Activated CD4-positive, alpha-beta T cell treated with anti-CD3 and anti-CD28 coated beads for 36 hours (primary cell): Measurements from ENCODE around the gene IL10RB. TPM values are rescaled to one million over a fixed set of nuclear protein-coding genes. Genes with fewer than 3 reads are reported as not detected.
A peak's percentile ranks its signal among the peaks of the same experiment; 100 is the strongest.
"Not testable (repeated sequence)": the region's sequence is repeated elsewhere in the genome, so short reads cannot be mapped to it uniquely, and the experiment has no call there.

Source experiments
- ATAC-seq: fragments of 200-7000 bp; cut with Tn5 transposase; one replicate; pipeline ENCODE4 v1.10.0; 2021; ENCODE audit warnings: mild to moderate bottlenecking, moderate library complexity
- CTCF ChIA-PET: fragments of 350-600 bp; sonication (Branson Sonifier 250); formaldehyde crosslinking; loops from one replicate; lab custom pipeline; 2021; ENCODE audit warnings: antibody characterized with exemption; lab: Charles Lee
- POLR2A ChIA-PET: fragments of 350-600 bp; sonication (Branson Sonifier 250); formaldehyde crosslinking; loops from one replicate; lab custom pipeline; 2021; ENCODE audit warnings: antibody characterized with exemption, inconsistent platforms; lab: Charles Lee
- DNase-seq: peaks from one replicate; pipeline ENCODE4 v3.0.0-alpha.2; 2020
- H3K27ac Mint-ChIP-seq: one replicate; pipeline ENCODE4 v1.8.0; 2021; ENCODE audit warnings: mixed read lengths
- H3K27me3 Mint-ChIP-seq: one replicate; pipeline ENCODE4 v1.8.0; 2021; ENCODE audit warnings: mixed read lengths
- H3K36me3 Mint-ChIP-seq: one replicate; pipeline ENCODE4 v1.8.0; 2021; ENCODE audit warnings: low read depth, mixed read lengths
- H3K4me1 Mint-ChIP-seq: one replicate; pipeline ENCODE4 v1.8.0; 2021; ENCODE audit warnings: mixed read lengths
- H3K4me3 Mint-ChIP-seq: one replicate; pipeline ENCODE4 v1.8.0; 2021; ENCODE audit warnings: mild to moderate bottlenecking, moderate library complexity, mixed read lengths
- H3K9me3 Mint-ChIP-seq: one replicate; pipeline ENCODE4 v1.8.0; 2021; ENCODE audit warnings: low read depth, mixed read lengths
- intact Hi-C, 2 experiments: fragments of 100-400 bp; cut with DNase I in 1 of 2; cut with micrococcal nuclease in 1 of 2; formaldehyde crosslinking; loops; one replicate each; pipeline versions ENCODE4 v1.14.2 to v1.15.1; 2022 to 2024; cut with DNase I, micrococcal nuclease
- total RNA-seq, 2 experiments: library from RNA; stranded (reverse); gene quantifications; one replicate each; pipeline ENCODE4 v1.2.3, GENCODE V29; 2021

Gene IL10RB
- total RNA-seq, 2 experiments from 2014 or later: 22.8 to 25.0 TPM

- Mint-ChIP-seq H3K4me3 (no peak overlapping the region), H3K27ac (no peak overlapping the region), H3K9me3 (peaks cover 4% of the 10 kb centered on the region), H3K36me3 (no peaks in the 10 kb centered on the region), H3K27me3 (no peaks in the 10 kb centered on the region), H3K4me1 (peaks cover 12% of the 10 kb centered on the region)
- DNase-seq (no peak), ATAC-seq (no peak)
- POLR2A ChIA-PET: no interaction called here
- intact Hi-C loops: no loop called here
- CTCF ChIA-PET: interaction anchor here (1.1 to 3.3 kb wide), 3 partner anchors 13 to 116 kb away, joined by 4 to 13 read pairs (median 10); no protein-coding TSS in a partner anchor
Observed at GRCh38 chr21:33313183-33313582, 47.0 kb downstream of the IL10RB start.

DNA sequence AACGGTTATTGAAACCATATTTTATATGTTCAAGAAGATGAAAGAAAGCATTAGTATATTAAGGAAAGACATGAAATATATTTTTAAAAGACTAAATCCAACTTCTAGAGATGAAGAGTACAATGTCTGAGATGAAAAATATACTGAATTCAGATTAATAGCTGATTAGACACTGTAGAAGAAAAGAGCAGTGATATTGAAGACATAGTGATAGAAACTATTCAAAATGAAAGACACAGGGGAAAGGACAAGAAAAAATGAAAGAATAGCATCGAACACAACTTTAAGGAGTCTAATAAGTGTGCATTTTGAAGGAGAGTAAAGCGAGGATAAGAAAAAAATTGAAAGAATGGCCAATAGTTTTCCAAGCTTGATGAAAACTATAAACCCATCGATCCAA is 47.4 kb downstream of the IL10RB start:
- H3K36me3 Mint-ChIP-seq: no peaks in the 10 kb centered on the region
- intact Hi-C loops: no loop called here
- peaks cover 4% of the 10 kb centered on the region for H3K9me3 Mint-ChIP-seq
- H3K4me1 Mint-ChIP-seq: peaks cover 10% of the 10 kb centered on the region
- ChIA-PET CTCF (interaction anchor here (0.7 to 3.3 kb wide), 4 partner anchors 14 to 117 kb away, joined by 4 to 13 read pairs (median 7); no protein-coding TSS in a partner anchor), POLR2A (no interaction called here)
- no peak overlapping the region for H3K27ac Mint-ChIP-seq
- H3K4me3 Mint-ChIP-seq: no peak overlapping the region
- ATAC-seq: no peak
- DNase-seq: no peak
- H3K27me3 Mint-ChIP-seq: no peaks in the 10 kb centered on the region

GRCh38 chr21:33314111-33314510 is 47.9 kb downstream of the IL10RB start:
- no peaks in the 10 kb centered on the region for H3K27me3 Mint-ChIP-seq
- ChIA-PET POLR2A (no interaction called here), CTCF (interaction anchor here (0.7 to 3.3 kb wide), 4 partner anchors 14 to 117 kb away, joined by 3 to 13 read pairs (median 7); no protein-coding TSS in a partner anchor)
- H3K27ac Mint-ChIP-seq: no peak overlapping the region
- H3K36me3 Mint-ChIP-seq: no peaks in the 10 kb centered on the region
- H3K9me3 Mint-ChIP-seq: peaks cover 4% of the 10 kb centered on the region
- DNase-seq: no peak
- no peak for ATAC-seq
- H3K4me3 Mint-ChIP-seq: no peak overlapping the region
- H3K4me1 Mint-ChIP-seq: peaks cover 5% of the 10 kb centered on the region
- intact Hi-C loops: no loop called here

- CTCF ChIA-PET: interaction anchor here (1.1 to 1.3 kb wide), 3 partner anchors 17 to 33 kb away, joined by 3 to 5 read pairs (median 4); no protein-coding TSS in a partner anchor
- POLR2A ChIA-PET: no interaction called here
- no peaks in the 10 kb centered on the region for H3K4me1 Mint-ChIP-seq
- H3K27ac Mint-ChIP-seq: no peak overlapping the region
- H3K36me3 Mint-ChIP-seq: no peaks in the 10 kb centered on the region
- H3K9me3 Mint-ChIP-seq: peaks cover 4% of the 10 kb centered on the region
- ATAC-seq (no peak), DNase-seq (no peak)
- no peaks in the 10 kb centered on the region for H3K27me3 Mint-ChIP-seq
- intact Hi-C loops: no loop called here
- no peak overlapping the region for H3K4me3 Mint-ChIP-seq
Observed at GRCh38 chr21:33315946-33316710, 50.0 kb downstream of the IL10RB start.

- intact Hi-C loops: no loop called here
- Mint-ChIP-seq H3K27ac (no peak overlapping the region), H3K36me3 (no peaks in the 10 kb centered on the region), H3K4me1 (no peaks in the 10 kb centered on the region), H3K27me3 (no peaks in the 10 kb centered on the region), H3K4me3 (no peak overlapping the region), H3K9me3 (peaks cover 4% of the 10 kb centered on the region)
- CTCF ChIA-PET: interaction anchor here (1.2 kb wide), 1 partner anchor 18 kb away, joined by 5 read pairs; no protein-coding TSS in a partner anchor
- POLR2A ChIA-PET: no interaction called here
- ATAC-seq: no peak
- DNase-seq: no peak
Observed at GRCh38 chr21:33317145-33317544, 51.0 kb downstream of the IL10RB start.

DNA sequence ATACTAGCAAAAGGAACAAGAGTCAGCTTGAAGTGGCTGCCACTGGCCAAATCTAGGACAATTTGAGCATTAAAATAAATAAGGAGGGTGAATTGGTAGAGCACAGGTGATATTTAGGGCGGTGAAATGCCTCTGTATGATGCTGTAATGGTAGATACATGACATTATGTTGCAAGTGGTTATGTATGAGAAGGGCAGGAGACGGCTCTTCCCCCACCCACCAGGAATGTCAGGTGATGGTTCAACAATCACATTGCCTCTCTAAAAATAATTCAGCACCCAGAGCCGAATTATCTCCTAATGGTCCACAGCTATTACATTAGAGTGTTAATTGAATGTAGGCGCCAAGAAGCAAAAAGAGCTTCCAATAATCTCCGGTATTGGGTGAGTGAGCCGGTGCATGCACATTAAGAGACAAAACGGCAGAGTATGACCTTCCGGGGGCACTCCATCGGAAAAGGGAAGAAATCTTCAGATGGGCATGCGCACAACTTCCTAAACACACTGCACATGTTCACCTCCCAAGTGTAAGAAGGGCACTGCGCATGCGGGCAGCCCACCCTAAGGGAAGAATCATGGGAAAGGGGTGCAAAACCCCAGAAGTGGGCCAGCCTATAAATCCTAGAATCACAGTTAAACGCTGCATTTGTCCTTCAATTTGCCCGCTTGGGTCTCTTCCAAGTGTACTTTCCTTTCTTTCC is 51.8 kb downstream of the IL10RB start:
- Mint-ChIP-seq H3K27me3 (no peaks in the 10 kb centered on the region), H3K36me3 (no peaks in the 10 kb centered on the region), H3K9me3 (peaks cover 4% of the 10 kb centered on the region), H3K4me3 (no peak overlapping the region), H3K27ac (no peak overlapping the region), H3K4me1 (no peaks in the 10 kb centered on the region)
- DNase-seq (no peak), ATAC-seq (no peak)
- ChIA-PET CTCF (interaction anchor here (3.1 kb wide), 1 partner anchor 43 kb away, joined by 14 read pairs; no protein-coding TSS in a partner anchor), POLR2A (no interaction called here)
- intact Hi-C loops: no loop called here

DNA sequence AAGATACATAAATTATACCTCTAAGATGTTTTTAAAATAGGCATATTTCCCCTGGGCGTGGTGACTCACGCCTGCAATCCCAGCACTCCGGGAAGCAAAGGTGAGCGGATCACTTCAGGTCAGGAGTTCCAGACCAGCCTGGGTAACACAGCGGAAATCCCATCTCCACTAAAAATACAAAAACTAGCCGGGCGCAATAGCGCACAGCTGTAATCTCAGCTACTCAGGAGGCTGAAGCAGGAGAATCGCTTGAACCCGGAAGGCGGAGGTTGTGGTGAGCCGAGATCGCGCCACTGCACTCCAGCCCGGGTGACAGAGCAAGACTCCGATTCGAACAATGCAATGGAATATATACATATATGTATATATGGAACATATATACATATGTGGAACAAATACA is 54.8 kb downstream of the IL10RB start:
- ChIA-PET CTCF (interaction anchor here (0.6 to 3.1 kb wide), 4 partner anchors 38 to 124 kb away, joined by 3 to 14 read pairs (median 6); no protein-coding TSS in a partner anchor), POLR2A (interaction anchor here (0.6 kb wide), 1 partner anchor 595 kb away, joined by 3 read pairs; the partner anchor contains the start of gene ATP5PO)
- not testable (repeated sequence) for ATAC-seq, H3K4me1 Mint-ChIP-seq, H3K36me3 Mint-ChIP-seq, H3K9me3 Mint-ChIP-seq, H3K27ac Mint-ChIP-seq, H3K4me3 Mint-ChIP-seq, H3K27me3 Mint-ChIP-seq
- intact Hi-C loops: loop anchor here in 1 of 2 experiments (10.0 kb wide), 1 partner anchor 546 kb away; the partner anchor contains the start of gene PAXBP1
- DNase-seq: peak; percentile 32

DNA sequence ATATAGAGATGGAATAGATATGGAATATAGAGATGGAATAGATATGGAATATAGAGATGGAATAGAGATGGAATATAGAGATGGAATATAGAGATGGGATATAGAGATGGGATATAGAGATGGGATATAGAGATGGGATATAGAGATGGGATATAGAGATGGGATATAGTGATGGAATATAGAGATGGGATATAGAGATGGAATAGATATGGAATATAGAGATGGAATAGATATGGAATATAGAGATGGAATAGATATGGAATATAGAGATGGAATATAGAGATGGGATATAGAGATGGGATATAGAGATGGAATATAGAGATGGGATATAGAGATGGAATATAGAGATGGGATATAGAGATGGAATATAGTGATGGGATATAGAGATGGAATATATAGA is 57.4 kb downstream of the IL10RB start:
- H3K27me3 Mint-ChIP-seq, H3K4me3 Mint-ChIP-seq, POLR2A ChIA-PET, H3K9me3 Mint-ChIP-seq, DNase-seq, ATAC-seq, H3K36me3 Mint-ChIP-seq, CTCF ChIA-PET, H3K27ac Mint-ChIP-seq: not testable (repeated sequence)
- H3K4me1 Mint-ChIP-seq: peaks cover 24% of the 10 kb centered on the region
- intact Hi-C loops: loop anchor here (1.0 to 10.0 kb wide), 10 partner anchors 57 to 549 kb away; partner anchors contain the start of genes IL10RB (in 2 of the 2), DNAJC28 (in 1 of the 2) and PAXBP1 (in 1 of the 2)

GRCh38 chr21:33324291-33325221 is 58.4 kb downstream of the IL10RB start, which contains the start of gene IFNAR1:
TSS of gene IFNAR1 (plus strand) at chr21:33324970. CDS start at chr21:33325056, 86 bp downstream.
- Mint-ChIP-seq H3K27ac (no peak within 1 kb of the TSS), H3K27me3 (no peaks in the 10 kb centered on the region), H3K4me1 (peaks cover 31% of the 10 kb centered on the region), H3K36me3 (peaks cover 6% of the 10 kb centered on the region), H3K9me3 (no peaks in the 10 kb centered on the region), H3K4me3 (no peak within 1 kb of the TSS)
- ATAC-seq: peak; percentile 95
- ChIA-PET POLR2A (interaction anchor here (0.6 to 2.1 kb wide), 20 partner anchors 25 to 932 kb away, joined by 3 to 20 read pairs (median 4); partner anchors contain the start of genes DNAJC28, IL10RB, PAXBP1 and SYNJ1), CTCF (interaction anchor here (0.6 to 2.2 kb wide), 23 partner anchors 15 to 156 kb away, joined by 3 to 19 read pairs (median 4); partner anchors contain the start of genes IL10RB and TMEM50B)
- DNase-seq: peak; percentile 100
- intact Hi-C loops: loop anchor here (1.0 to 10.0 kb wide), 14 partner anchors 37 to 550 kb away; partner anchors contain the start of genes IL10RB (in 2 of the 2), CRYZL1 (in 1 of the 2), DNAJC28 (in 1 of the 2) and DONSON (in 1 of the 2)
